Activated CD8-positive, alpha-beta T cell treated with anti-CD3 and anti-CD28 coated beads, Interleukin-2, amount 10 ng/mL, durations not matched to agents 7 days and 5 days (primary cell): ENCODE results near the gene SREBF1. TPM values are rescaled to one million over a fixed set of nuclear protein-coding genes. Genes with fewer than 3 reads are reported as not detected.

Experiments used
- ATAC-seq: fragments of 150-1000 bp; cut with Tn5 transposase; one replicate; pipeline ENCODE4 v1.10.0; 2021; ENCODE audit warnings: moderate library complexity
- CTCF ChIA-PET: fragments of 350-600 bp; sonication (Branson Sonifier 250); formaldehyde crosslinking; loops from one replicate; lab custom pipeline; 2021; ENCODE audit warnings: antibody characterized with exemption; lab: Charles Lee
- POLR2A ChIA-PET: fragments of 350-600 bp; sonication (Branson Sonifier 250); formaldehyde crosslinking; loops from one replicate; lab custom pipeline; 2021; ENCODE audit warnings: antibody characterized with exemption; lab: Charles Lee
- DNase-seq: peaks from one replicate; pipeline ENCODE4 v3.0.0-alpha.2; 2020
- H3K27ac Mint-ChIP-seq: one replicate; pipeline ENCODE4 v1.8.0; 2021; ENCODE audit warnings: mild to moderate bottlenecking, mixed read lengths
- H3K27me3 Mint-ChIP-seq: one replicate; pipeline ENCODE4 v1.8.0; 2021; ENCODE audit warnings: low read depth, mixed read lengths
- H3K36me3 Mint-ChIP-seq: one replicate; pipeline ENCODE4 v1.8.0; 2021; ENCODE audit warnings: low read depth, mixed read lengths
- H3K4me1 Mint-ChIP-seq: one replicate; pipeline ENCODE4 v1.8.0; 2021; ENCODE audit warnings: low read depth, mixed read lengths
- H3K4me3 Mint-ChIP-seq: one replicate; pipeline ENCODE4 v1.8.0; 2021; ENCODE audit warnings: mild to moderate bottlenecking, mixed read lengths
- H3K9me3 Mint-ChIP-seq: one replicate; pipeline ENCODE4 v1.8.0; 2022; ENCODE audit warnings: mixed read lengths; ENCODE audit not compliant: insufficient read depth
- total RNA-seq, 2 experiments: library from RNA; stranded (reverse); gene quantifications; one replicate each; pipeline ENCODE4 v1.2.3, GENCODE V29; 2021

SREBF1 gene
- total RNA-seq, 2 experiments from 2014 or later = 212 to 254 TPM

GRCh38 chr17:17855976-17856375, 19.2 kb upstream of the SREBF1 start:
- H3K4me3 Mint-ChIP-seq = no peak overlapping the region
- CTCF ChIA-PET = interaction anchor here (0.8 to 4.3 kb wide), 9 partner anchors 20 to 176 kb away, joined by 3 to 27 read pairs (median 6); partner anchors contain the start of gene RAI1
- H3K4me1 Mint-ChIP-seq = peaks cover 62% of the 10 kb centered on the region
- POLR2A ChIA-PET = interaction anchor here (0.5 to 4.9 kb wide), 6 partner anchors 20 to 174 kb away, joined by 3 to 45 read pairs (median 3); partner anchors contain the start of gene SREBF1
- H3K27ac Mint-ChIP-seq = no peak overlapping the region
- ATAC-seq (no peak), DNase-seq (no peak)
- no peaks in the 10 kb centered on the region for H3K27me3 Mint-ChIP-seq
- H3K36me3 Mint-ChIP-seq = peaks cover 7% of the 10 kb centered on the region
- no peaks in the 10 kb centered on the region for H3K9me3 Mint-ChIP-seq

- peaks cover 12% of the 10 kb centered on the region for H3K36me3 Mint-ChIP-seq
- no peaks in the 10 kb centered on the region for H3K9me3 Mint-ChIP-seq
- no peak for DNase-seq
- H3K4me3 Mint-ChIP-seq = no peak overlapping the region
- peaks cover 73% of the 10 kb centered on the region for H3K4me1 Mint-ChIP-seq
- ChIA-PET POLR2A (interaction anchor here (0.7 to 4.9 kb wide), 8 partner anchors 12 to 172 kb away, joined by 3 to 45 read pairs (median 4); partner anchors contain the start of gene SREBF1), CTCF (interaction anchor here (0.9 to 3.8 kb wide), 13 partner anchors 13 to 174 kb away, joined by 3 to 16 read pairs (median 4); partner anchors contain the start of genes DRC3, RAI1, SREBF1 and TOM1L2)
- peak overlapping the region; percentile 39 for H3K27ac Mint-ChIP-seq
- no peaks in the 10 kb centered on the region for H3K27me3 Mint-ChIP-seq
- ATAC-seq = no peak
Measured at GRCh38 chr17:17853811-17854447, 17.1 kb upstream of the SREBF1 start.

GRCh38 chr17:17852930-17853329, 16.1 kb upstream of the SREBF1 start:
- H3K4me3 Mint-ChIP-seq = no peak overlapping the region
- no peaks in the 10 kb centered on the region for H3K27me3 Mint-ChIP-seq
- peaks cover 14% of the 10 kb centered on the region for H3K36me3 Mint-ChIP-seq
- no peaks in the 10 kb centered on the region for H3K9me3 Mint-ChIP-seq
- ATAC-seq (no peak), DNase-seq (no peak)
- H3K4me1 Mint-ChIP-seq = peaks cover 83% of the 10 kb centered on the region
- H3K27ac Mint-ChIP-seq = no peak overlapping the region
- ChIA-PET POLR2A (interaction anchor here (4.9 kb wide), 1 partner anchor 17 kb away, joined by 45 read pairs; the partner anchor contains the start of gene SREBF1), CTCF (interaction anchor here (1.0 to 2.2 kb wide), 7 partner anchors 8 to 102 kb away, joined by 3 to 8 read pairs (median 3); partner anchors contain the start of gene SREBF1)

- ChIA-PET CTCF (interaction anchor here (1.0 to 3.6 kb wide), 3 partner anchors 9 to 39 kb away, joined by 3 to 19 read pairs (median 3); no protein-coding TSS in a partner anchor), POLR2A (interaction anchor here (1.3 to 2.7 kb wide), 2 partner anchors 10 to 15 kb away, joined by 9 to 14 read pairs; no protein-coding TSS in a partner anchor)
- no peak for ATAC-seq
- DNase-seq = no peak
- H3K27me3 Mint-ChIP-seq = no peaks in the 10 kb centered on the region
- H3K9me3 Mint-ChIP-seq = no peaks in the 10 kb centered on the region
- peaks cover 24% of the 10 kb centered on the region for H3K36me3 Mint-ChIP-seq
- peaks cover 92% of the 10 kb centered on the region for H3K4me1 Mint-ChIP-seq
- peak overlapping the region; percentile 27 for H3K4me3 Mint-ChIP-seq
- peak overlapping the region; percentile 92 for H3K27ac Mint-ChIP-seq
Measured at GRCh38 chr17:17851103-17852002, 14.6 kb upstream of the SREBF1 start.

GRCh38 chr17:17849845-17850373, 13.1 kb upstream of the SREBF1 start:
- Mint-ChIP-seq H3K27ac (peak overlapping the region; percentile 92), H3K36me3 (peaks cover 24% of the 10 kb centered on the region), H3K4me1 (peaks cover 84% of the 10 kb centered on the region), H3K4me3 (peak overlapping the region; percentile 50), H3K27me3 (no peaks in the 10 kb centered on the region), H3K9me3 (no peaks in the 10 kb centered on the region)
- ATAC-seq = peak; percentile 66
- ChIA-PET POLR2A (interaction anchor here (0.7 to 5.6 kb wide), 8 partner anchors 9 to 168 kb away, joined by 3 to 117 read pairs (median 6); partner anchors contain the start of gene SREBF1), CTCF (interaction anchor here (1.0 to 3.6 kb wide), 14 partner anchors 9 to 184 kb away, joined by 3 to 33 read pairs (median 4); partner anchors contain the start of gene SREBF1)
- peak; percentile 91 for DNase-seq

- Mint-ChIP-seq H3K27me3 (no peaks in the 10 kb centered on the region), H3K4me3 (peak overlapping the region; percentile 63), H3K36me3 (peaks cover 24% of the 10 kb centered on the region), H3K9me3 (no peaks in the 10 kb centered on the region), H3K4me1 (peaks cover 81% of the 10 kb centered on the region), H3K27ac (peak overlapping the region; percentile 92)
- POLR2A ChIA-PET = interaction anchor here (0.6 to 5.6 kb wide), 10 partner anchors 8 to 488 kb away, joined by 3 to 117 read pairs (median 5); partner anchors contain the start of gene SREBF1
- CTCF ChIA-PET = interaction anchor here (1.0 to 3.6 kb wide), 14 partner anchors 8 to 184 kb away, joined by 3 to 33 read pairs (median 4); partner anchors contain the start of gene SREBF1
- ATAC-seq (peak; percentile 89), DNase-seq (peak; percentile 95)
Measured at GRCh38 chr17:17849147-17849820, 12.5 kb upstream of the SREBF1 start.

- ATAC-seq (no peak), DNase-seq (no peak)
- Mint-ChIP-seq H3K27me3 (no peaks in the 10 kb centered on the region), H3K4me3 (peak overlapping the region; percentile 63), H3K36me3 (peaks cover 24% of the 10 kb centered on the region), H3K27ac (peak overlapping the region; percentile 92), H3K9me3 (no peaks in the 10 kb centered on the region), H3K4me1 (peaks cover 73% of the 10 kb centered on the region)
- ChIA-PET CTCF (interaction anchor here (1.2 to 3.6 kb wide), 8 partner anchors 9 to 185 kb away, joined by 3 to 33 read pairs (median 8); partner anchors contain the start of gene SREBF1), POLR2A (interaction anchor here (0.6 to 5.6 kb wide), 6 partner anchors 7 to 28 kb away, joined by 3 to 117 read pairs (median 9); partner anchors contain the start of gene SREBF1)
Measured at GRCh38 chr17:17848311-17849082, 11.7 kb upstream of the SREBF1 start.

GRCh38 chr17:17847726-17848125, 10.9 kb upstream of the SREBF1 start:
- ATAC-seq = no peak
- no peak for DNase-seq
- no peaks in the 10 kb centered on the region for H3K9me3 Mint-ChIP-seq
- H3K36me3 Mint-ChIP-seq = peaks cover 24% of the 10 kb centered on the region
- peak overlapping the region; percentile 92 for H3K27ac Mint-ChIP-seq
- ChIA-PET CTCF (interaction anchor here (0.5 to 3.6 kb wide), 5 partner anchors 12 to 322 kb away, joined by 3 to 33 read pairs (median 16); partner anchors contain the start of gene SREBF1), POLR2A (interaction anchor here (0.6 to 5.6 kb wide), 3 partner anchors 10 to 27 kb away, joined by 3 to 117 read pairs (median 35); partner anchors contain the start of gene SREBF1)
- peaks cover 66% of the 10 kb centered on the region for H3K4me1 Mint-ChIP-seq
- H3K4me3 Mint-ChIP-seq = no peak overlapping the region
- no peaks in the 10 kb centered on the region for H3K27me3 Mint-ChIP-seq

- no peaks in the 10 kb centered on the region for H3K9me3 Mint-ChIP-seq
- ATAC-seq = no peak
- H3K4me3 Mint-ChIP-seq = no peak overlapping the region
- no peaks in the 10 kb centered on the region for H3K27me3 Mint-ChIP-seq
- peaks cover 63% of the 10 kb centered on the region for H3K4me1 Mint-ChIP-seq
- ChIA-PET CTCF (interaction anchor here (0.5 to 3.6 kb wide), 4 partner anchors 11 to 323 kb away, joined by 3 to 33 read pairs (median 18); partner anchors contain the start of gene SREBF1), POLR2A (interaction anchor here (5.6 kb wide), 1 partner anchor 10 kb away, joined by 117 read pairs; the partner anchor contains the start of gene SREBF1)
- DNase-seq = no peak
- peak overlapping the region; percentile 72 for H3K27ac Mint-ChIP-seq
- H3K36me3 Mint-ChIP-seq = peaks cover 22% of the 10 kb centered on the region
Measured at GRCh38 chr17:17847118-17847689, 10.4 kb upstream of the SREBF1 start.
